Measurements from ENCODE around the gene SCAANT1. TPM values are rescaled to one million over a fixed set of nuclear protein-coding genes. Genes with fewer than 3 reads are reported as not detected.

Gene SCAANT1
- total RNA-seq, result not detected in 2 replicates

GRCh38 chr3:63911873-63912767, at the start of gene SCAANT1:
SCAANT1 (minus strand) TSS chr3:63912383.
- TF ChIP-seq, protein P1, sequence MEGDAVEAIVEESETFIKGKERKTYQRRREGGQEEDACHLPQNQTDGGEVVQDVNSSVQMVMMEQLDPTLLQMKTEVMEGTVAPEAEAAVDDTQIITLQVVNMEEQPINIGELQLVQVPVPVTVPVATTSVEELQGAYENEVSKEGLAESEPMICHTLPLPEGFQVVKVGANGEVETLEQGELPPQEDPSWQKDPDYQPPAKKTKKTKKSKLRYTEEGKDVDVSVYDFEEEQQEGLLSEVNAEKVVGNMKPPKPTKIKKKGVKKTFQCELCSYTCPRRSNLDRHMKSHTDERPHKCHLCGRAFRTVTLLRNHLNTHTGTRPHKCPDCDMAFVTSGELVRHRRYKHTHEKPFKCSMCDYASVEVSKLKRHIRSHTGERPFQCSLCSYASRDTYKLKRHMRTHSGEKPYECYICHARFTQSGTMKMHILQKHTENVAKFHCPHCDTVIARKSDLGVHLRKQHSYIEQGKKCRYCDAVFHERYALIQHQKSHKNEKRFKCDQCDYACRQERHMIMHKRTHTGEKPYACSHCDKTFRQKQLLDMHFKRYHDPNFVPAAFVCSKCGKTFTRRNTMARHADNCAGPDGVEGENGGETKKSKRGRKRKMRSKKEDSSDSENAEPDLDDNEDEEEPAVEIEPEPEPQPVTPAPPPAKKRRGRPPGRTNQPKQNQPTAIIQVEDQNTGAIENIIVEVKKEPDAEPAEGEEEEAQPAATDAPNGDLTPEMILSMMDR (IDR thresholded peaks at IDR 0.05; ENCODE audit: insufficient read depth, low read length, severe bottlenecking), result no peak
- DNase-seq (ENCODE audit: low read depth) (peak; percentile 75), FAIRE-seq (no peak)
- Histone ChIP-seq H3K4me3 (ENCODE audit: low read depth, low read length) (peak within 1 kb of the TSS; percentile 52), H3K36me3 (ENCODE audit: control insufficient read depth, insufficient read depth, low read length) (no peaks in the 10 kb centered on the region), H3K27me3 (ENCODE audit: control insufficient read depth, insufficient read depth, low read length) (no peaks in the 10 kb centered on the region)

DNA sequence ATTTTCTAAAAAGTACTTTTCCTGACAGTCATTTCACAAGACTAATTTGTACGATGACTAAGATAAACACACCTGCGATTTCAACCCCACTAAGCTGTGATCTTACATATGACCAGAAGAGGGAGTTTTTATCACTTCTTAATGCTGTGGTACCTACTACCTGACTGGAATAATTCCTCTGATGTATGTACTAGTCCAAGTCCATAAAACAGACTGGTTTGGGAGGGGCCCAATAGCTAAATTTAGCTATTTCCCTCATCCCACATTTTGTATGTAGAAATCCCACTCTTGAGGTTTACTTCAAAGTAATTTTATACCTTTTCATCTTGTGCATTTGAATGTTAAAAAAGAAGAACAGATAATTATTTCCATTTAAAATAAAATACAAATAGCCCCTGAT, 49.7 kb upstream of the SCAANT1 start:
- no peak for FAIRE-seq
- Histone ChIP-seq H3K36me3 (ENCODE audit: control insufficient read depth, insufficient read depth, low read length) (no peaks in the 10 kb centered on the region), H3K4me3 (ENCODE audit: low read depth, low read length) (no peak overlapping the region), H3K27me3 (ENCODE audit: control insufficient read depth, insufficient read depth, low read length) (no peaks in the 10 kb centered on the region)
- TF ChIP-seq, protein P1 (IDR thresholded peaks at IDR 0.05; ENCODE audit: insufficient read depth, low read length, severe bottlenecking), result peak; percentile 50
- DNase-seq (ENCODE audit: low read depth), result peak; percentile 82

DNA sequence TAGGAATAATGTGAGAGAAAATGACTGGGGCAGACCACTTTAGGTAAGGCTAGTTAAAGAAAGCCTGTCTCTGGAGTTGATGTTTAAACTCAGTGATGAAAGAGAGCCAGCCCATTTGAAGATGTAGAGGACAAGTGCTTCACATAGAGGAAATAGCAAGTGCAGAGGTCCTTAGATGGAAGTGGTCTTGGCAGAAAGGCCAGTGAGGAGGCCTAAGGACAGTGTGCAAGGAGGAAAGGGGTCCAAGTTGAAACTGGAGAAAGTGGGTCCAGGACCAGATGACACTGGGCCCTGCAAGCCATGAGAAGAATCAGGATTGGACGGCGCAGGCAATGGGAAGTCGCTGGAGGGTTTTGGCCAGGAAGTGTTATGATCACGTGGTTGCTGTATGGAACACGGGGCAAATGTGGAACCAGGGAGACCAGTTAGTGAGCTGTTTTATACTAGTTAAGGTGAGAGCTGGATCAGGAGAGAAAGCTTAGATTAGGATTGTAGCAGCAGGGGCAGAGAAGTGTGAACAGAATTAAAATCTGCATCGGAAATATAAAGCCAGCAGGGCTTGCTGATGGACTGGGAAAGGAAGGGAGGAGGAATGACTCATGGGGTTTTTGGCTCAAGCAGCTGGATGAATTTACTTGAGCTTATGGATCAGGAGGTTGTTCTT, 48.0 kb upstream of the SCAANT1 start:
- peak; percentile 95 for FAIRE-seq
- H3K4me3 ChIP-seq (ENCODE audit: low read depth, low read length), result peak overlapping the region; percentile 23

DNA sequence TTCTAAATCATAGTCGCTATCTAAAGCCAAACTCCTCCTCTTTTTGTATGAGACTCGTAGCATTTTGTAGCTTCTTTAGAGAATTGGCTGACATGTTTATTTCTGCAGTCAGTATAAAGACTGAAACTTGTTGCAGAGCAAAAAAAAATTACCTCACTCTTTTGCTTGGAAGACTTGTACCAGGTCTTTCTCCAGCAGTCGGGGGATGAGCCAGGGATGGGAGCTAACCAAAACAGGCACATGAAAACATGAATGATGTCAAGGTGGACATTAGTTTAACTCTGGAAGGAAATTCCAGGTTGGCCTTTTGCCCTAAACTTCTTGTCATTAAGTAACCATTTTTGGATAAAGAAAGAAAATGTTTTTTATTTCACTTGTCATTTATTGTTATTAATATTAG, 47.0 kb upstream of the SCAANT1 start:
- TF ChIP-seq, protein P1 (IDR thresholded peaks at IDR 0.05; ENCODE audit: insufficient read depth, low read length, severe bottlenecking), result no peak
- Histone ChIP-seq H3K36me3 (ENCODE audit: control insufficient read depth, insufficient read depth, low read length) (no peaks in the 10 kb centered on the region), H3K4me3 (ENCODE audit: low read depth, low read length) (no peak overlapping the region), H3K27me3 (ENCODE audit: control insufficient read depth, insufficient read depth, low read length) (no peaks in the 10 kb centered on the region)
- DNase-seq (ENCODE audit: low read depth) (no peak), FAIRE-seq (no peak)

More for the DNA sequence above, 48.0 kb upstream of the SCAANT1 start:
- H3K27me3 ChIP-seq (ENCODE audit: control insufficient read depth, insufficient read depth, low read length), result no peaks in the 10 kb centered on the region
- peak; percentile 80 for DNase-seq (ENCODE audit: low read depth)
- no peaks in the 10 kb centered on the region for H3K36me3 ChIP-seq (ENCODE audit: control insufficient read depth, insufficient read depth, low read length)
- TF ChIP-seq, protein P1 (IDR thresholded peaks at IDR 0.05; ENCODE audit: insufficient read depth, low read length, severe bottlenecking), result no peak

DNA sequence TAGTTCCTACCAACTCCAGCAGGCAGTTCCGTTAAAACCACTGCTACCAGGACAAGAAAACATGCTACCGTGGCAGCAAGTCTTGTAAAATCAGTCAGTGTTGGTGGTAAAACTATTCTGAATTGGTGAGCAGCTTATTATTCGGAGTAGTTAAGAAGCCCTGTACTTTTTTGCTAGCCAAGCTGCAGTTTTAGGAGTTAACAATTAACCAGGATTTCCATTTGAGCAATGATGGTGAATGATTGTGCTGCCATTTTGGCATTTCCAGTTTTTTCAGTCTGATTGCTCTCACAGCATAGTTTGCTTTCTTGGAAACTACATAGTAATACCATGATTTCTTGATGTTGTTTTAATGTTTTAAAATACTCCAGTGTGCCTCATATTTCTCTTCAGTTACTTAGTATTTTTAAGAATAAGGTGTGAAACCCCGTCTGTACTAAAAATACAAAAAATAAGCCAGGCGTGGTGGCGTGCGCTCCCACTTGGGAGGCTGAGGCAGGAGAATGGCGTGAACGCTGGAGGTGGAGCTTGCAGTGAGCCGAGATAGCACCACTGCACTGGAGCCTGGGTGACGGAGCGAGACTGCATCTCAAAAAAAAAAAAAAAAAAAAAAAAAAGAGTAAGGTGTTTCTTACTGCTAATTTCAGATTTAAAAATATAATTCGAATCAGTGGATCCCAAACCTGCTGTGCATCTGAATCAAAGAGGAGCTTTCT, 43.8 kb upstream of the SCAANT1 start:
- TF ChIP-seq, protein P1 (IDR thresholded peaks at IDR 0.05; ENCODE audit: insufficient read depth, low read length, severe bottlenecking), result no peak
- Histone ChIP-seq H3K4me3 (ENCODE audit: low read depth, low read length) (no peak overlapping the region), H3K36me3 (ENCODE audit: control insufficient read depth, insufficient read depth, low read length) (no peaks in the 10 kb centered on the region), H3K27me3 (ENCODE audit: control insufficient read depth, insufficient read depth, low read length) (no peaks in the 10 kb centered on the region)
- FAIRE-seq (no peak), DNase-seq (ENCODE audit: low read depth) (no peak)
